NCI-H128 (cell line): ENCODE measurements around the gene PCDHGA3.
"Not testable (repeated sequence)": the region's sequence is repeated elsewhere in the genome, so short reads cannot be mapped to it uniquely, and the experiment has no call there.

Source experiments
- DNase-seq: peaks from one replicate; lab custom pipeline; 2025; ENCODE audit not compliant: unreplicated experiment; lab: John Stamatoyannopoulos, UW

Gene PCDHGA3

GRCh38 chr5:141346017-141346416, 2.4 kb downstream of the PCDHGA3 start:
- not testable (repeated sequence) for DNase-seq

- DNase-seq: no peak
Measured at GRCh38 chr5:141349917-141350619, 6.4 kb downstream of the PCDHGA3 start, which contains the start of gene PCDHGB1. PCDHGB1 (plus strand) TSS chr5:141350099; CDS start chr5:141350261, 162 bp downstream.

GRCh38 chr5:141351591-141351990, 8.0 kb downstream of the PCDHGA3 start:
- DNase-seq: no peak

GRCh38 chr5:141354900-141355469, 11.4 kb downstream of the PCDHGA3 start, which contains the start of gene PCDHGA4:
PCDHGA4 (plus strand) TSS chr5:141355021; CDS start chr5:141355108, 87 bp downstream.
- DNase-seq: no peak

GRCh38 chr5:141355641-141356040, 12.0 kb downstream of the PCDHGA3 start:
- no peak for DNase-seq

- DNase-seq: no peak
Measured at GRCh38 chr5:141356133-141356532, 12.5 kb downstream of the PCDHGA3 start.

- DNase-seq: no peak
Measured at GRCh38 chr5:141356950-141357349, 13.3 kb downstream of the PCDHGA3 start.

GRCh38 chr5:141359790-141360426, 16.3 kb downstream of the PCDHGA3 start, which contains the start of gene PCDHGB2:
PCDHGB2 (plus strand) TSS chr5:141359994; CDS start chr5:141360136, 142 bp downstream.
- DNase-seq: peak; percentile 17

- no peak for DNase-seq
Measured at GRCh38 chr5:141360685-141361084, 17.1 kb downstream of the PCDHGA3 start.

- no peak for DNase-seq
Measured at GRCh38 chr5:141362719-141363118, 19.1 kb downstream of the PCDHGA3 start.

- no peak for DNase-seq
Measured at GRCh38 chr5:141363952-141364660, 20.5 kb downstream of the PCDHGA3 start, which contains the start of gene PCDHGA5. PCDHGA5 (plus strand) TSS chr5:141364162; CDS start chr5:141364331, 169 bp downstream.

GRCh38 chr5:141366016-141366896, 22.6 kb downstream of the PCDHGA3 start:
- no peak for DNase-seq

GRCh38 chr5:141369994-141370848, 26.6 kb downstream of the PCDHGA3 start, which contains the start of gene PCDHGB3:
PCDHGB3 (plus strand) TSS chr5:141370242; CDS start chr5:141370395, 153 bp downstream.
- DNase-seq: no peak

- DNase-seq: no peak
Measured at GRCh38 chr5:141371572-141372475, 28.2 kb downstream of the PCDHGA3 start.

GRCh38 chr5:141373673-141374317, 30.2 kb downstream of the PCDHGA3 start, which contains the start of gene PCDHGA6:
PCDHGA6 (plus strand) TSS chr5:141373891; CDS start chr5:141374084, 193 bp downstream.
- no peak for DNase-seq

- no peak for DNase-seq
Measured at GRCh38 chr5:141374627-141375026, 31.0 kb downstream of the PCDHGA3 start.

GRCh38 chr5:141375444-141376155, 32.0 kb downstream of the PCDHGA3 start:
- DNase-seq: not testable (repeated sequence)
